Ramos (cell line): ENCODE data around the gene ITGB5.

Experiments used
- in situ Hi-C: fragments of 300-500 bp; cut with MboI; formaldehyde crosslinking; loops from one replicate; pipeline ENCODE4 v1.14.3; 2022; ENCODE audit warnings: low sequenced_read_pairs; ENCODE audit not compliant: unreplicated experiment

Gene ITGB5

GRCh38 chr3:124762661-124763011, 124.5 kb downstream of the ITGB5 start:
- in situ Hi-C loops = loop anchor here (5.0 to 25.0 kb wide), 2 partner anchors 140 to 675 kb away; no protein-coding TSS in a partner anchor

DNA sequence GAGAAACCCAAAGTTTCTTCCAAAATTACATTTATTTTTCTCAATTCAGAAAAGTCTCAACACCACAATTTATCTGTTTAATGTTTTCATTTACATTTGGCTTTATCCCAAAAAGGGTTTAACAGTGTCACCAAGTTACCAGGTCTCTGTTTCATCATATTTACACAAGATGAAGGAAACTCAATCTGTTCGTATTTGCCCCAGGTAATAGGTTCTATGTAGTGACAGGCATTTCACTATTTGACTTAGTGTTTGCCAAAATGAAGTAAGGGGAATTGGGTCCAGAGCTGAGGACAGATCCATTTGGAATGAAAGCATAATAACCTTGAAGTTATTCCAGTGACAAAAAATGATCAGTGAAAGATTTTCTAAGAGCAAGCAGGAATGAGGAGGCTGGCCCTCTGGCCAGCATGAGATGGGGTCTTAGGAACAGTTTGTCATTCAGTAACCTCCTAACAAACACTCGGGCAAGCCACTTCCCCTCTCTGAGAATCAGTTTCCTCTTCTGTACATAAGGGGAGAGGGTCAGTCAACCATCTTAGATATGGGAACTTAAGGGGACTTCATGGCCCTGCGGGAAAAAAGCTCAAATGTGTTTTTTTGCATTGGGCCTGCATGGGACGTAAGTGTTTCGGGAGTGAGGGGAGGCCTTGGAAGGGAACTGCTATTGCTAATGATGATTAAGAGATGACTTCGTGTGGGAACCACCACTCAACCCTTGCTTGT, 125.1 kb downstream of the ITGB5 start:
- in situ Hi-C loops = loop anchor here (5.0 to 25.0 kb wide), 2 partner anchors 140 to 675 kb away; no protein-coding TSS in a partner anchor

DNA sequence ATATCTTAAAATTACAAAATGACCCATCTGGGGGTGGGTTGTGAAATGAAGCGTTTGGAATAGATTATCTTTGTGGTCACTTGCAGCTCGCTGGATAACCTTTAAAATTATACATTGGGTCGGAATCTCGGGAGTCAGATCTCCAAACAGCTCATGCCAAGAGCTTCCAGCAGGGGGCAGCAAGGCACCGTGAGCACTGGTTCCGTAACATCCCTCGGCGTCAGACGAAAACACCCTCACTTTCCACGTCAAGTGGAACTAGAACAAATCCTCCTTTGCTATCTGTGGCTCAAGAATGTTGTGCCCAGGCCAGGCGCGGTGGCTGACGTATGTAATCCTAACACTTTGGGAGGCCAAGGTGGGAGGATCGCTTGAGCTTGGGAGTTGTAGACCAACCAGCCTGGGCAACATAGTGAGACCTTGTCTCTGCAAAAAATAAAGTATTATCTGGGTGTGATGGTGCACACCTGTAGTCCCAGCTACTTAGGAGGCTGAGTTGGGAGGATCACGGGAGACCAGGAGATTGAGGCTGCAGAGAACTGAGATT, 125.8 kb downstream of the ITGB5 start:
- in situ Hi-C loops = loop anchor here (5.0 to 25.0 kb wide), 2 partner anchors 141 to 676 kb away; no protein-coding TSS in a partner anchor

DNA sequence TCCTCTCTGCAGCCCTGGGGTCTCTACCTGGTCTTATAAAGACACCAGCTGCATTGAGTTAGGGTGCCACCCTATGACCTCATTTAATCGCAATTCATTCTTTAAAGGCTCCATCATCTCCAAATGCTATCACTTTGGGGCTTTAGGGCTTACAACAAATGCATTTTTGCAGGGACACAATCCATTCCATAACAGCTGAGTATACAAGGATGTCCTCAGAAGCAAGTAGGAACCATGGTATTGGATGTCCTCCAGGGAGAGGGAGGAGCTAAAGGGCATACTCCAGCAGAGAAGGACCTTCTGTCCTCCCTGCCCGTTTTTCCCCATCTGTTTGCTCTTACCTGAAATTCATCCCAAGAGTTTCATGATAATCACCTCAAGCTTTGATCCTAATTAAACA, 126.6 kb downstream of the ITGB5 start:
- in situ Hi-C loops = loop anchor here (5.0 to 25.0 kb wide), 2 partner anchors 142 to 677 kb away; no protein-coding TSS in a partner anchor

DNA sequence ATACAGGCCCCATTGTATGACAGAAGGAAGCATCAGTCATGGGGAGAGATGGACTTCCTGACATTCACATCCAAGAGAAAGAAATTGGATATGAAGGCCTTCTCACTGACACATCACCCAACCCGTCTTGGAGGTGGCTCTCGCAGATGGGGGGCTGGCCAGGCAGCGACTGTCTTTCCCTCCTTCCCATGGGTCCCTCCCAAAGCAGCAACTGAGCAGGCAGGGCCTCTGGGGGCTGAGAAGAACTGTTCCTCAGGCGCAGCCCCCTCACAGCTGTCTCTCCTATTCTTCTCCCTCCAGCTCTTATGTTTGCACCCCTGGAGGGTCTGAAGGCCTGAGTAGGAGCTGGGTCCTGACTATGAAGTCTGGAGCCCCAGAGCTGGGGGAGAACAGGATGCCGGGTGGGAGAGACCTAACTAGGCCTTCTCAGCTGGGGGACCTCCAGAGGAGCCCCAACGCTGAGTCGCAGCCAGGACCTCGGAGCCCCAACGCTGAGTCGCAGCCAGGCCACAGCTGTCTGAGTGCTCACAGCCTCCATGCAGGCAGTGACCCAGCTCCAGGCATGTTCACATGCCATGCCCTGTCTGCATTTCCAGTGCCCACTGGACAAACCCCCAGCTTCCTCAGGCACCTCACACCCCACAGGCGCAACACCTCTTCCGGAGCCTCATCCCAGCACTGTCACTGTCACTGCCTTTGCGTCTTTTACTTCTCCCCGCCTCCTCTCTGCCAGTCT, 127.3 kb downstream of the ITGB5 start:
- in situ Hi-C loops = loop anchor here (5.0 to 25.0 kb wide), 2 partner anchors 142 to 677 kb away; no protein-coding TSS in a partner anchor

- in situ Hi-C loops = loop anchor here (25.0 kb wide), 1 partner anchor 678 kb away; no protein-coding TSS in a partner anchor
Observed at GRCh38 chr3:124758851-124759635, 128.1 kb downstream of the ITGB5 start.

- in situ Hi-C loops = loop anchor here (25.0 kb wide), 1 partner anchor 679 kb away; no protein-coding TSS in a partner anchor
Observed at GRCh38 chr3:124757926-124758325, 129.2 kb downstream of the ITGB5 start.

GRCh38 chr3:124752051-124752450, 135.1 kb downstream of the ITGB5 start:
- in situ Hi-C loops = loop anchor here (25.0 kb wide), 1 partner anchor 685 kb away; no protein-coding TSS in a partner anchor

DNA sequence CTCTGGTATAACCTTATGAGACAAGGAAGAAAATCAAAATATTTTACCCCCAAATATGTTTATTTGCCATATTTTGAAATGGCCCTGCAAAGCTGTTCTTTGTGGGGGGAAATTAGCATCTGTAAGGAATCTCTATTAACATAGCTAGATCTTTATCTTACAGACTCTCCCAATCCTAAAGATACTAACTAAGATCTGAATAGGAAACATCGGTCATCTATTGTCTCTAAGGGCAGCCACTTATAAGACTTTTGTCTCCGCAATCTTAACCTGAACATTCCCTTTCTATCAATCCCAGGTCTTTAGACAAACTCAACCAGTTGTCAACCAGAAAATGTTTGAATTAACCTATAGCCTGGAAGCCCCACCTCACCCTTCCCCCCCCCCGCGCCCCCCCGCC, 135.7 kb downstream of the ITGB5 start:
- in situ Hi-C loops = loop anchor here (25.0 kb wide), 1 partner anchor 686 kb away; no protein-coding TSS in a partner anchor

DNA sequence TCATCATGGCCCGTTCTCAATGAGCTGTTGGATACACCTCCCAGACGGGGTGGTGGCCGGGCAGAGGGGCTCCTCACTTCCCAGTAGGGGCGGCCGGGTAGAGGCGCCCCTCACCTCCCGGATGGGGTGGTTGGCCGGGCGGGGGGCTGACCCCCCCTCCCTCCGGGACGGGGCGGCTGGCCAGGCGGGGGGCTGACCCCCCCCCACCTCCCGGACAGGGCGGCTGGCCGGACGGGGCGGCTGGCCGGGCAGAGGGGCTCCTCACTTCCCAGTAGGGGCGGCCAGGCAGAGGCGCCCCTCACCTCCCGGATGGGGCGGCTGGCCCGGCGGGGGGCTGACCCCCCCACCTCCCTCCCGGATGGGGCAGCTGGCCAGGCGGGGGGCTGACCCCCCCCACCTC, 137.3 kb downstream of the ITGB5 start:
- in situ Hi-C loops = loop anchor here (25.0 kb wide), 1 partner anchor 687 kb away; no protein-coding TSS in a partner anchor

DNA sequence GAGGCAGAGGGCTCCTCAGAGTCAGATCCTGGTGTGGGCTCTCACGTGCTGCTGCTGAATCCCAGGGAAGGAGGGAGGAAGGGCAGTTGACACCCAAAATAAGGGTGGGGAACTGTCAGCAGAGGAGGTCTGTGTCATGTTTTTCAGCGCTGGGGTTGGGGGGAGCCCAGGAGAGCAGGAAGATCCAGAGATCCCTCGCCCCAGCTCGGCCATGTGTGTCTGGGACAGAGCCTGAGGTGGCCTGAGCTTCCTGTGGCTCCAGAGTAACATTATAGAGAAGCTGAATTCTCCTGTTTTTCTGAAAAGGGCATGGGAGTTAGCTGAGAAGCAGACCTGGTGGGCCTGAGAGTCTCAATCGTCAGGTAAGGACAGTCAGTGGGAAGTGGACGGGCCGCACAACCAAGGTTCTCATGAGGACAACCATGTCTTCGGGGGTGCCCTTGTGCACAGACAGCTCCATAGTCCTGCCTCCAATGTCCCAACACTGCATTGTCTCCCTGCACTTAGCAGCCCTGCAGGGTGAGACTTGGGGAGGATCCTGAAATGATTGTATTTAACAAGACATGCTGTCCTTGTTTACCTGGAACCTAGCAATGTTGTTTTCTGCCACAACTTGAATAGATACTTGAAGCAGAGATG, 138.5 kb downstream of the ITGB5 start:
- in situ Hi-C loops = no loop called here

DNA sequence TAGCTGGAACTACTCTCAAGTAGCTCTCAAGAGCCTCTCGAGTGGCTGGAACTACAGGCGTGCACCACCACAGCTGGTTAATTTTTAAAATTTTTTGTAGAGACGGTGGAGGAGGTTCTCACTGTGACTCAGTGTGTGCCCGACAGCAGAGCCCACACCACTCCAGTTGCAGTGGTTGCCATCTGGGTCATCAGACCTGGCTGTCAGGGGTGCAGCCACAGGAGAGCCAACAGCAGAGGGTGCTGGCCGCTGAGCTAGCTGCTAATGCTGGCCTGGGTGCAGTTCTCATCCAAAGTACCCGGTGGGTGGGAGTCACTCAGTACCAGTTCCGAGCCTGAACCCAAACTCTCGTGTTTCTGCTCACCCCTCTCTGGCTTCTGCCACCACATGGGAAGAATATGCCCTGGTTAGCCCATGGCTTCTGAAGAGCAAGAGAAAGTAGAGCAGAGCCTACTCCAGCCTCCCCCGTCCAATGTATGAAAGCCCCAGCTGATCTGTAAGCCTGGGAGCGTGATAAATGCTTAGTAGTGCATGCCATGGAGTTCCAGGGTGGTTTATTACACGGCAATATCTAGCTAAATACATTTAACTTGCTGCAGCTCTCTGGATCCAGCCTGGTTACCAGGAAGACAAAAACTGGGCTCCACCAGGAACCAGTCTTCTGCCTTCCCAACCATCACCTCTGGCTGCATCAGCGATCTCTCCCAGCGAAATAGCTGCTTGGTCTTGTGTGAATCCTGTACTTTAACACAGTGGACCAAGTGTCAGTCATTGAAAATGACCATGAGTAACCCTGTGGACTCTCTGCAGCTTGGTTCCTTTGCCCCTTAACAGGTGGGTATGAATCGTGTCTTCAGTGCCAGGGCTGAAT, 139.8 kb downstream of the ITGB5 start:
- in situ Hi-C loops = no loop called here

DNA sequence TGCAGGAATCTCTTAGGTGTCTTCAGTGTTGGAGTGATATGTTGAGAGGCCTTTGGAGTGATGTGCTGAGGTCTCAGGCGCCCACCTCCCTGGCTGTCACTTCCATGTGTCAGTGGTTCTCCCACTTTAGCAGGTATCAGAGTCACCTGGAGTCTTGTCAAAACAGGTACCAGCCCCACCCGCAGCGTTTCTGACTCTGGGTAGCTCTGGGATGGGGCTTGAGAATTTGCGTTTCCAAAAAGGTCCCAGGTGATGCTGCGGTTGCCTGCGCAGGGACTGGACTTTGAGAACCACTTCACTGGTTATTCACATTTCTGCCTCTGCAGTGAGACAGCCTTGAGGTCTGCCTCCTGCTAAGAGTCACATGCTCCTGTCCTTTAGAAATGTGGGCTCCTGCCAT, 141.4 kb downstream of the ITGB5 start:
- in situ Hi-C loops = no loop called here

- in situ Hi-C loops = no loop called here
Observed at GRCh38 chr3:124741027-124741426, 146.1 kb downstream of the ITGB5 start.

GRCh38 chr3:124731760-124732159, 155.4 kb downstream of the ITGB5 start:
- in situ Hi-C loops = no loop called here

- in situ Hi-C loops = no loop called here
Observed at GRCh38 chr3:124730941-124731297, 156.2 kb downstream of the ITGB5 start.

DNA sequence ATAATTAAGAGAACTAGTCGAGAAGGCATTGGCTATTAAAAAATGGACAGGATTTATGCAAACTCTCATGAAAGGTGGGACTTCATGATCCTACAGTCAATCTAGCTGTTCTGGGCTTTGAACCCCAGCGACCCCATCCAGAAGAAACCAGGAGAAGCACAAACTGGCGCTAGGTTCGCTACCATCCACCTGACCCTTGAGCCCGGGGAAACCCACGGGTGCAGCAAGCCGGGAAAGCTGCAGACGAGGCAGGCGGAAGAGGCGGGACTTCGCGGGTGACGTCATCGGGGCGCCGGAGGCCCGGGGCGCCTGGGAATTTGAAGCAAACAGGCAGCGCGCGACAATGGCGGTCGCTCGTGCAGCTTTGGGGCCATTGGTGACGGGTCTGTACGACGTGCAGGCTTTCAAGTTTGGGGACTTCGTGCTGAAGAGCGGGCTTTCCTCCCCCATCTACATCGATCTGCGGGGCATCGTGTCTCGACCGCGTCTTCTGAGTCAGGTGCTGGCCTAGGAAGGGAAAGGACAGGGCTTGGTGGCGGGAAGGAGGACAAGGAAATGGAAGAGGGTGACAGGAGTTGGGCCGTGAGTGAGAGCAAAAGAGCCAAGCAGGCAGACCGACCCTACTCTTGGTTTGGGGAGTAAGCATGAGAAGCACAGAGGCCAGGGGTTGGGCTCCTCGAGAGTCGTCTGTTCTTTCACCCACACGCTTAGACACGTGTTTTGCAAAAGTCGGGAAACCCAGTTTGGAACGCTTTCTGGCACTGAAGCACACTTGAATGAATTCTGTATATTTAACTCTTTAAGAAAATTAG, 156.8 kb downstream of the ITGB5 start, which contains the start of gene UMPS:
UMPS (plus strand) TSS at position 324 of the 812 bp plus-strand sequence; CDS start at position 344, 20 bp downstream.
- in situ Hi-C loops = no loop called here

DNA sequence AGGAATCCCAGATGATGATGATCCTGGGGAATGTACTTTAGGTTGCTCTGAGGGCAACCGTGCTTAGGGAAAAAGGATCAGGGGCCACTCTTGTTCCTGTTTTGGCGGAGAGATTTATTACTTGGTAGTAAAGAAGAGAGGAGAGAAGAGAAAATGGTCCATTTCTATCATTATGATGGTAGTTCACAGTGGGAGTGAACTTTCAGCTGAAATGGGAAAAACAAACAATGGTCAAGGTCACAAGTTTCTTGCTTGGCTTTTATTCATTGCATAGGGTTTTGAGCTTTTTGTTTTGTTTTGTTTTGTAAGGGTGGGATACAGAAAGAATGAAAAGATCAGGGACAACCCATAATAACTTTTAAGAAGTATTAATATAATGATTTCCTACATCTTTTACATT, 164.6 kb downstream of the ITGB5 start:
- in situ Hi-C loops = no loop called here
